CD4-positive, alpha-beta T cell (primary cell): Measurements from ENCODE around the gene KRTAP4-7. TPM values are rescaled to one million over a fixed set of nuclear protein-coding genes. Genes with fewer than 3 reads are reported as not detected.

ENCODE experiments used
- ATAC-seq: fragments of 200-7000 bp; cut with Tn5 transposase; one replicate; pipeline ENCODE4 v1.10.0; 2022; ENCODE audit warnings: mild to moderate bottlenecking; ENCODE audit not compliant: poor library complexity
- CTCF ChIA-PET: fragments of 350-600 bp; sonication (Branson Sonifier 250); formaldehyde crosslinking; loops from one replicate; lab custom pipeline; 2021; ENCODE audit warnings: antibody characterized with exemption, inconsistent platforms; lab: Charles Lee
- POLR2A ChIA-PET: fragments of 350-600 bp; sonication (Branson Sonifier 250); formaldehyde crosslinking; loops from one replicate; lab custom pipeline; 2021; ENCODE audit warnings: antibody characterized with exemption, inconsistent platforms; lab: Charles Lee
- DNase-seq, 14 experiments: peaks; one replicate each; pipeline ENCODE4 v3.0.0-alpha.2; 2013 to 2020; ENCODE audit warnings: mixed read lengths in 2 of 14
- H3K27ac ChIP-seq, 2 donors: one replicate each; pipeline versions ENCODE4 v1.5.1 to v1.7.0; 2013; ENCODE audit warnings: low read length in 2 of 2, low read depth in 1 of 2, mild to moderate bottlenecking in 1 of 2
- H3K27me3 ChIP-seq, 2 experiments: 1 replicate in 1 of 2; 2 replicates in 1 of 2; pipeline versions ENCODE4 v1.6.1 to v1.7.0; 2013; ENCODE audit warnings: low read length in 2 of 2, control low read depth in 1 of 2, mild to moderate bottlenecking in 1 of 2, moderate library complexity in 1 of 2; ENCODE audit not compliant: insufficient read depth in 2 of 2, control insufficient read depth in 1 of 2
- H3K36me3 ChIP-seq: one replicate; pipeline ENCODE4 v1.6.1; 2013; ENCODE audit warnings: low read length, control low read depth; ENCODE audit not compliant: insufficient read depth
- H3K4me1 ChIP-seq: one replicate; pipeline ENCODE4 v1.6.1; 2013; ENCODE audit warnings: low read length, control low read depth; ENCODE audit not compliant: insufficient read depth
- H3K4me3 ChIP-seq: one replicate; pipeline ENCODE4 v1.5.1; 2013; ENCODE audit warnings: mild to moderate bottlenecking, low read length, moderate library complexity
- H3K9me3 ChIP-seq, 2 experiments: 1 replicate in 1 of 2; 2 replicates in 1 of 2; pipeline versions ENCODE4 v1.6.1 to v1.7.0; 2013; ENCODE audit warnings: low read length in 2 of 2, mild to moderate bottlenecking in 2 of 2, control low read depth in 1 of 2, moderate library complexity in 1 of 2; ENCODE audit not compliant: control insufficient read depth in 1 of 2, insufficient read depth in 1 of 2
- H3K27ac Mint-ChIP-seq: one replicate; pipeline ENCODE4 v1.8.0; 2020; ENCODE audit warnings: mixed read lengths
- H3K27me3 Mint-ChIP-seq: one replicate; pipeline ENCODE4 v1.8.0; 2021; ENCODE audit warnings: mixed read lengths
- H3K36me3 Mint-ChIP-seq: one replicate; pipeline ENCODE4 v1.8.0; 2021; ENCODE audit warnings: low read depth, mixed read lengths
- H3K4me1 Mint-ChIP-seq: one replicate; pipeline ENCODE4 v1.8.0; 2021; ENCODE audit warnings: low read depth, mixed read lengths
- H3K4me3 Mint-ChIP-seq: one replicate; pipeline ENCODE4 v1.8.0; 2020; ENCODE audit warnings: mild to moderate bottlenecking, mixed read lengths
- H3K9me3 Mint-ChIP-seq: one replicate; pipeline ENCODE4 v1.8.0; 2020; ENCODE audit warnings: mixed read lengths
- intact Hi-C, 2 experiments: fragments of 100-400 bp; cut with DNase I in 1 of 2; cut with micrococcal nuclease in 1 of 2; formaldehyde crosslinking; loops; one replicate each; pipeline versions ENCODE4 v1.15.1 to v1.9.0; 2023 to 2025; cut with DNase I, micrococcal nuclease
- total RNA-seq, 174 experiments: library from RNA in 2 of 174; stranded (reverse) in 2 of 174; gene quantifications; one replicate each; pipeline ENCODE4 v1.2.3 and lab custom pipeline; 2021 to 2026
- TF ChIP-seq, protein P1 (sequence below): fragments of 200-600 bp; IDR thresholded peaks from one replicate; pipeline ENCODE4 v1.8.0; 2022; ENCODE audit warnings: antibody characterized with exemption, mild to moderate bottlenecking

Gene KRTAP4-7
- total RNA-seq, 2 experiments from 2014 or later, result not detected

DNA sequence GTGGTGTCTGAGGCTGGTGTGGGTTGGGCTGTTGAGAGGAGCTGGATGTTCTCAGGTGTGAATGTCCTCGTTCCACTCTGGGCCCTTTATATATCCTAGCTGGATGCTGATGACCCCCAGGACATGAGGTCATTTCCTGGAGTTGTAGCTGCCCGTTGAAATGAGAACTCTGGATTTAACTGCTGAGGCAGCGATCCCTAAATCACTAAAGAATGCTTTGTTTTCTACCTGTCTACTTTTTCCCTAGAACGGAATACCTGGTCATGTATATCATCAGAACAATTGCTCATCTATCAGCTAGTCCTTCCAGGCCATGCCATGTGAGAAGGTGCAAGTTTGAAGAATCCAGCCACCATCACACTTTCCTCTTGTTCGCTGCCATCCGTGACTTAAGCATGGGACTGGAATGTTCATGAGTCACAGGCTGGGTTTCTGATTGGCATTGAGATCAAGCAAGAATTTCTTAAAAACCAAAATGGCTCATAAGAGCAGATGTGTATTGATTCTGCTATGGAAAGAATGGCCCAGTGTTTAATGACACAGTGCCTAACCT, 23.8 kb upstream of the KRTAP4-7 start, which contains the start of gene KRTAP2-3:
KRTAP2-3 (minus strand) TSS at position 63 of the 553 bp plus-strand sequence. CDS start 64 bp downstream, outside the sequence.
- Mint-ChIP-seq H3K27me3 (peaks cover 74% of the 10 kb centered on the region), H3K27ac (no peak within 1 kb of the TSS), H3K9me3 (peaks cover 7% of the 10 kb centered on the region), H3K36me3 (no peaks in the 10 kb centered on the region), H3K4me3 (no peak within 1 kb of the TSS), H3K4me1 (no peaks in the 10 kb centered on the region)
- TF ChIP-seq, protein P1, sequence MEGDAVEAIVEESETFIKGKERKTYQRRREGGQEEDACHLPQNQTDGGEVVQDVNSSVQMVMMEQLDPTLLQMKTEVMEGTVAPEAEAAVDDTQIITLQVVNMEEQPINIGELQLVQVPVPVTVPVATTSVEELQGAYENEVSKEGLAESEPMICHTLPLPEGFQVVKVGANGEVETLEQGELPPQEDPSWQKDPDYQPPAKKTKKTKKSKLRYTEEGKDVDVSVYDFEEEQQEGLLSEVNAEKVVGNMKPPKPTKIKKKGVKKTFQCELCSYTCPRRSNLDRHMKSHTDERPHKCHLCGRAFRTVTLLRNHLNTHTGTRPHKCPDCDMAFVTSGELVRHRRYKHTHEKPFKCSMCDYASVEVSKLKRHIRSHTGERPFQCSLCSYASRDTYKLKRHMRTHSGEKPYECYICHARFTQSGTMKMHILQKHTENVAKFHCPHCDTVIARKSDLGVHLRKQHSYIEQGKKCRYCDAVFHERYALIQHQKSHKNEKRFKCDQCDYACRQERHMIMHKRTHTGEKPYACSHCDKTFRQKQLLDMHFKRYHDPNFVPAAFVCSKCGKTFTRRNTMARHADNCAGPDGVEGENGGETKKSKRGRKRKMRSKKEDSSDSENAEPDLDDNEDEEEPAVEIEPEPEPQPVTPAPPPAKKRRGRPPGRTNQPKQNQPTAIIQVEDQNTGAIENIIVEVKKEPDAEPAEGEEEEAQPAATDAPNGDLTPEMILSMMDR, result no peak
- H3K9me3 ChIP-seq, result no peaks in the 10 kb centered on the region
- POLR2A ChIA-PET, result no interaction called here
- intact Hi-C loops, result no loop called here
- H3K27ac ChIP-seq, result no peak within 1 kb of the TSS
- no peak within 1 kb of the TSS for H3K4me3 ChIP-seq
- no peaks in the 10 kb centered on the region for H3K4me1 ChIP-seq
- DNase-seq (no peak), ATAC-seq (no peak)
- CTCF ChIA-PET, result no interaction called here
- H3K36me3 ChIP-seq, result no peaks in the 10 kb centered on the region
- peaks cover 0 to 10% of the 10 kb centered on the region in 2 experiments for H3K27me3 ChIP-seq

DNA sequence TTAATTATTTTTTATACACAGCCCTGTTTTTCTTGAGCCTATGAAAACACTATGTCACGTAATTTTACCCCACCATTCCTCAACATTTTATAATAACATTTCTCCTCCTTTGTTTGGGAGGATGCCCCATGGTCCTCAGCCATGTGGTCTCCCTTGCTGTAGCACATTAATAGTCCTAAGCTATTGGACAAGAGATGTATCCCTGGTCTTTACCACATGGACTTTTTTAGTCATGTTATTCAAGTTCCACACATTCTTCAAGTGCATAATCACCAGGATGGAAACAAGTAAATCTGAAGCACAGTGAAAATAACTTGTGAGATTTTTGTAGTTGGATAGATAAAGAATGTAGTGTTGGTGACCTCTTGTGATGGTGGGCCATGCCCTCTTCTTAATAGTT, 22.0 kb upstream of the KRTAP4-7 start:
- no peak for DNase-seq
- Mint-ChIP-seq H3K36me3 (no peaks in the 10 kb centered on the region), H3K27ac (no peak overlapping the region), H3K27me3 (peaks cover 60% of the 10 kb centered on the region), H3K4me3 (no peak overlapping the region), H3K4me1 (no peaks in the 10 kb centered on the region), H3K9me3 (peaks cover 7% of the 10 kb centered on the region)
- no peak for ATAC-seq
- TF ChIP-seq, protein P1, result no peak
- Histone ChIP-seq H3K27ac (no peak overlapping the region), H3K36me3 (no peaks in the 10 kb centered on the region), H3K27me3 (peaks cover 0 to 10% of the 10 kb centered on the region in 2 experiments), H3K4me3 (no peak overlapping the region), H3K9me3 (no peaks in the 10 kb centered on the region), H3K4me1 (no peaks in the 10 kb centered on the region)
- intact Hi-C loops, result no loop called here
- ChIA-PET POLR2A (no interaction called here), CTCF (no interaction called here)

DNA sequence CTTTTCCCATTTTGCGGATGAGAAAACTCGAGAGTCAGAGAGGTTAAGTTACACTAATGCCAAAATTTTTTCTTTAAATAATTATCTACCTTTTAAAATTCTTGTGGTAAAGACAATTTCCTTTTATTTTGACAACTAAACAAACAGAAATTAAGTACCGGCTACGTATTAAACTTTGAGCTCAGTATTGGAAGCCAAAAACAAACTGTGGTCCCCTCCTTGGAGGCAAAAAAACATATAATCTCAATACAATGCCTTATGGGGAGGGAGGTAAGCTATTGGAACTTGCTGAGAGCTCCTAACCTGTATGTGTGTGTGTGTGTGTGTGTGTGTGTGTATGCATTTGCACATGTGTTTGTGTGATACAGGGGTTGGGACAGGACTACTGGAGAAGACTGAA, 20.5 kb upstream of the KRTAP4-7 start:
- Mint-ChIP-seq H3K27ac (no peak overlapping the region), H3K36me3 (no peaks in the 10 kb centered on the region), H3K4me3 (no peak overlapping the region), H3K4me1 (no peaks in the 10 kb centered on the region), H3K9me3 (no peaks in the 10 kb centered on the region), H3K27me3 (peaks cover 47% of the 10 kb centered on the region)
- ATAC-seq (no peak), DNase-seq (no peak)
- intact Hi-C loops, result no loop called here
- TF ChIP-seq, protein P1, result no peak
- Histone ChIP-seq H3K36me3 (no peaks in the 10 kb centered on the region), H3K27me3 (peaks cover 0 to 10% of the 10 kb centered on the region in 2 experiments), H3K4me3 (no peak overlapping the region), H3K4me1 (no peaks in the 10 kb centered on the region), H3K9me3 (no peaks in the 10 kb centered on the region), H3K27ac (no peak overlapping the region)
- CTCF ChIA-PET, result no interaction called here
- POLR2A ChIA-PET, result no interaction called here
